Keratinocyte (primary cell): Measurements from ENCODE around the gene P2RY11. TPM values are rescaled to one million over a fixed set of nuclear protein-coding genes. Genes with fewer than 3 reads are reported as not detected.
A peak's percentile ranks its signal among the peaks of the same experiment; 100 is the strongest.

Experiments used
- DNase-seq: peaks from one replicate; pipeline ENCODE4 v3.0.0-alpha.2; 2011; ENCODE audit warnings: low read depth, missing footprints, low spot score
- FAIRE-seq: peaks from 2 replicates; lab custom pipeline; 2011; peaks lifted over from hg19 to GRCh38; lab: Jason Lieb, UNC
- H2AFZ ChIP-seq: 2 replicates; pipeline ENCODE4 v1.6.0; 2012; ENCODE audit warnings: low read length, control low read depth, inconsistent platforms; ENCODE audit not compliant: control insufficient read depth
- H3K27ac ChIP-seq: 2 replicates; pipeline ENCODE4 v1.5.1; 2011; ENCODE audit warnings: low read length; ENCODE audit not compliant: control insufficient read depth, insufficient read depth
- H3K27me3 ChIP-seq: 3 replicates; pipeline ENCODE4 v1.6.0; 2011; ENCODE audit warnings: low read length; ENCODE audit not compliant: control insufficient read depth, insufficient read depth; ENCODE audit errors: extremely low read depth
- H3K36me3 ChIP-seq, 2 experiments: 2 replicates in 1 of 2; 3 replicates in 1 of 2; pipeline ENCODE4 v1.5.1; 2011; ENCODE audit warnings: low read length in 2 of 2, mild to moderate bottlenecking in 1 of 2; ENCODE audit not compliant: control insufficient read depth in 2 of 2, insufficient read depth in 2 of 2; ENCODE audit errors: extremely low read depth in 1 of 2
- H3K4me1 ChIP-seq: 3 replicates; pipeline ENCODE4 v1.5.1; 2011; ENCODE audit warnings: low read length; ENCODE audit not compliant: control insufficient read depth, insufficient read depth; ENCODE audit errors: extremely low read depth
- H3K4me2 ChIP-seq: 3 replicates; pipeline ENCODE4 v1.6.0; 2011; ENCODE audit warnings: low read depth, low read length; ENCODE audit not compliant: control insufficient read depth, insufficient read depth; ENCODE audit errors: extremely low read depth
- H3K4me3 ChIP-seq, 3 experiments: fragments of 200-600 bp in 1 of 3; sonication (generic) in 1 of 3; 2 replicates in 2 of 3; 3 replicates in 1 of 3; pipeline ENCODE4 v1.5.1; 2011 to 2016; ENCODE audit warnings: low read length in 3 of 3, mild to moderate bottlenecking in 3 of 3, control low read depth in 2 of 3, inconsistent platforms in 1 of 3, low read depth in 1 of 3, mixed read lengths in 1 of 3, mixed run types in 1 of 3, moderate library complexity in 1 of 3; ENCODE audit not compliant: control insufficient read depth in 2 of 3, insufficient read depth in 2 of 3; ENCODE audit errors: extremely low read depth in 1 of 3
- H3K79me2 ChIP-seq: 2 replicates; pipeline ENCODE4 v1.6.0; 2012; ENCODE audit warnings: low read length; ENCODE audit not compliant: control insufficient read depth, insufficient read depth
- H3K9ac ChIP-seq: 3 replicates; pipeline ENCODE4 v1.6.0; 2011; ENCODE audit warnings: low read length; ENCODE audit not compliant: control insufficient read depth, insufficient read depth; ENCODE audit errors: extremely low read depth
- H3K9me1 ChIP-seq: 3 replicates; pipeline ENCODE4 v1.6.0; 2011; ENCODE audit warnings: low read length; ENCODE audit not compliant: control insufficient read depth, insufficient read depth; ENCODE audit errors: extremely low read depth
- H3K9me3 ChIP-seq: 2 replicates; pipeline ENCODE4 v1.5.1; 2012; ENCODE audit warnings: low read depth, low read length; ENCODE audit not compliant: control insufficient read depth
- H4K20me1 ChIP-seq: 3 replicates; pipeline ENCODE4 v1.6.0; 2011; ENCODE audit warnings: low read length; ENCODE audit not compliant: control insufficient read depth, insufficient read depth; ENCODE audit errors: extremely low read depth
- EZH2 ChIP-seq: IDR thresholded peaks from one replicate; pipeline ENCODE4 v1.6.1; 2012; ENCODE audit warnings: inconsistent platforms, mild to moderate bottlenecking, low read length, moderate library complexity
- dilution Hi-C: fragments of 300-500 bp; cut with MboI; formaldehyde crosslinking; loops from one replicate; pipeline ENCODE4 v1.7.0; 2020; ENCODE audit warnings: low sequenced_read_pairs; ENCODE audit not compliant: extremely low pct_ligation_motif_present
- polyA plus RNA-seq, 5 experiments: library from polyadenylated mRNA; depleted of rRNA in 3 of 5; stranded (reverse) in 3 of 5; stranded (forward) in 1 of 5; unstranded in 1 of 5; fragments of >200 nt; gene quantifications; 1 replicate in 1 of 5; 2 replicates in 3 of 5; 3 replicates in 1 of 5; pipeline versions ENCODE4 v1.2.1 to v1.2.3, GENCODE V29; 2011 to 2012; ENCODE audit warnings: missing spikeins in 2 of 5, low read depth in 1 of 5, low replicate concordance in 1 of 5
- TF ChIP-seq, protein P1 (sequence below), 3 experiments: IDR thresholded peaks in 1 of 3; conservative IDR thresholded peaks in 1 of 3; optimal IDR thresholded peaks in 1 of 3; 2 replicates in 2 of 3; 3 replicates in 1 of 3; pipeline versions ENCODE3 to v1.5.1; 2011; ENCODE audit warnings: low read length in 3 of 3, mild to moderate bottlenecking in 3 of 3, moderate library complexity in 2 of 3, control low read depth in 1 of 3, inconsistent platforms in 1 of 3; ENCODE audit not compliant: insufficient read depth in 2 of 3; ENCODE audit errors: extremely low read depth in 1 of 3

P2RY11 gene
- polyA plus RNA-seq, 1 donor (not counting 4 experiments of a cell fraction or from before 2014, with no cell fraction given), result 3.2 TPM

DNA sequence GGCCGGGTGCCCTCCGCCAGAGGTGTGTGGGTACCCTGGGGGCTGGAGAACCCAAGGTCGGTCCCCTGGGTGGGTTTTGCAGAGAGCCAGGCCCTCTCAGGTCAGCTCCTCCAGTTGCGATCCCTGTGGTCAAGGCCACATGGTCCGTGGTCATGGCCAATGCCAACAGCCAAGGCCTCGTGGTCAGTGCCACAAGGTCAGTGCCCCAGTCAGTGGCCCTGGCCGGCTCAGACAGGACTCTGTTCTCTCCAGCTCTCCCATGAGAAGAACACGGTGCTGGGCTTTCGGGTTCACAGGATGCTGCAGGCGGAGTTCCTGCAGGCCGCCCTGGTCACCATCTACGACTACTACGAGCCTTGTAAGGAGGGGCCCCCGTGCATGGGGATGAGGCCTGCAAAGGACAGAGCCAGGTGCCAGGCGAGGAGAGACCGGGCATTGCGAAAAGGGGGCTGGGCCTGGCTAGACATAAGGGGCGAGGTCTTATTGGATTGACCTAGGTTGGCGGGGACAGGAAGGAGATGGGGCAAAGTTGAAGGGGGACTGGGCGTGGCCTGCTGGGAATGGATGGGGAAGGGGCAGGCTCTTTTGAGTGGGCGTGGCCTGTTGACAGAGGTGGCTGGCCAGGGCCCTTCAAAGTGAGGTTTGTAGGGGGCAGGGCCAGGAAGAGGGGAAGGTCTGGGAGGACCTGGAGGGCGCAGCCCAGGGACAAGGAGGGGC lies 40.6 kb upstream of the P2RY11 start:
- no peaks in the 10 kb centered on the region for H4K20me1 ChIP-seq
- FAIRE-seq (no peak), DNase-seq (no peak)
- no peak overlapping the region for H3K27ac ChIP-seq
- no peaks in the 10 kb centered on the region for H3K9me1 ChIP-seq
- no peak overlapping the region for H3K9ac ChIP-seq
- no peaks in the 10 kb centered on the region for H3K79me2 ChIP-seq
- TF ChIP-seq EZH2, result no peak
- dilution Hi-C loops, result no loop called here
- no peak overlapping the region for H3K4me2 ChIP-seq
- H2AFZ ChIP-seq, result no peak overlapping the region
- H3K4me3 ChIP-seq, result no peak overlapping the region
- H3K27me3 ChIP-seq, result no peaks in the 10 kb centered on the region
- H3K9me3 ChIP-seq, result peaks cover 5% of the 10 kb centered on the region
- H3K36me3 ChIP-seq, result no peaks in the 10 kb centered on the region
- no peaks in the 10 kb centered on the region for H3K4me1 ChIP-seq

DNA sequence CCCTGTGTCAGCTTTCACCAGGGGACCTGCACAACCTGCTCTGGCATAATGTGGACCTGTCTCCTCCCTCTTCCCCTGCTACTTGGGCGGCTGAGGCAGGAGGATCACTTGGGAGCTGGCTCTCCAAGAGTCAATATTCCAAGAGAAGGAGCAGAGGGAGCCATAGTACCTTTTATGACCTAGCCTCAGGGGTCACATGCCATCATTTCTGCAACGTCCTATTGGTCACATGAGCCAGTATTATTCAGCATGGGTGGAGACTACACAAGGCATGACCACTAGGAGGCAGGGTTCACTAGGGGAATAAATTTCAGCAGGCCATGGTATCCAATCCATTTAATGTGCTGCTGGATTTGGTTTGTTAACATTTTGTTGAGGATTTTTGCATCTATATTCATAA lies 37.3 kb upstream of the P2RY11 start:
- H3K27ac ChIP-seq, result no peak overlapping the region
- DNase-seq (no peak), FAIRE-seq (no peak)
- H4K20me1 ChIP-seq, result no peaks in the 10 kb centered on the region
- H3K9me3 ChIP-seq, result peaks cover 5% of the 10 kb centered on the region
- H3K9ac ChIP-seq, result no peak overlapping the region
- no peaks in the 10 kb centered on the region for H3K9me1 ChIP-seq
- H3K4me3 ChIP-seq, result no peak overlapping the region
- no peaks in the 10 kb centered on the region for H3K79me2 ChIP-seq
- H3K27me3 ChIP-seq, result no peaks in the 10 kb centered on the region
- no peak for TF ChIP-seq EZH2
- TF ChIP-seq, protein P1, sequence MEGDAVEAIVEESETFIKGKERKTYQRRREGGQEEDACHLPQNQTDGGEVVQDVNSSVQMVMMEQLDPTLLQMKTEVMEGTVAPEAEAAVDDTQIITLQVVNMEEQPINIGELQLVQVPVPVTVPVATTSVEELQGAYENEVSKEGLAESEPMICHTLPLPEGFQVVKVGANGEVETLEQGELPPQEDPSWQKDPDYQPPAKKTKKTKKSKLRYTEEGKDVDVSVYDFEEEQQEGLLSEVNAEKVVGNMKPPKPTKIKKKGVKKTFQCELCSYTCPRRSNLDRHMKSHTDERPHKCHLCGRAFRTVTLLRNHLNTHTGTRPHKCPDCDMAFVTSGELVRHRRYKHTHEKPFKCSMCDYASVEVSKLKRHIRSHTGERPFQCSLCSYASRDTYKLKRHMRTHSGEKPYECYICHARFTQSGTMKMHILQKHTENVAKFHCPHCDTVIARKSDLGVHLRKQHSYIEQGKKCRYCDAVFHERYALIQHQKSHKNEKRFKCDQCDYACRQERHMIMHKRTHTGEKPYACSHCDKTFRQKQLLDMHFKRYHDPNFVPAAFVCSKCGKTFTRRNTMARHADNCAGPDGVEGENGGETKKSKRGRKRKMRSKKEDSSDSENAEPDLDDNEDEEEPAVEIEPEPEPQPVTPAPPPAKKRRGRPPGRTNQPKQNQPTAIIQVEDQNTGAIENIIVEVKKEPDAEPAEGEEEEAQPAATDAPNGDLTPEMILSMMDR (optimal IDR thresholded peaks at IDR 0.05 in 1 of 3, IDR thresholded peaks at IDR 0.05 in 1 of 3, conservative IDR thresholded peaks at IDR 0.05 in 1 of 3; ENCODE audit: extremely low read depth in 1 of 3, insufficient read depth in 2 of 3, low read length in 3 of 3), result peak; percentile 42 to 60 (median 53)
- dilution Hi-C loops, result no loop called here
- H3K4me1 ChIP-seq, result no peaks in the 10 kb centered on the region
- H2AFZ ChIP-seq, result no peak overlapping the region
- no peaks in the 10 kb centered on the region for H3K36me3 ChIP-seq
- no peak overlapping the region for H3K4me2 ChIP-seq

DNA sequence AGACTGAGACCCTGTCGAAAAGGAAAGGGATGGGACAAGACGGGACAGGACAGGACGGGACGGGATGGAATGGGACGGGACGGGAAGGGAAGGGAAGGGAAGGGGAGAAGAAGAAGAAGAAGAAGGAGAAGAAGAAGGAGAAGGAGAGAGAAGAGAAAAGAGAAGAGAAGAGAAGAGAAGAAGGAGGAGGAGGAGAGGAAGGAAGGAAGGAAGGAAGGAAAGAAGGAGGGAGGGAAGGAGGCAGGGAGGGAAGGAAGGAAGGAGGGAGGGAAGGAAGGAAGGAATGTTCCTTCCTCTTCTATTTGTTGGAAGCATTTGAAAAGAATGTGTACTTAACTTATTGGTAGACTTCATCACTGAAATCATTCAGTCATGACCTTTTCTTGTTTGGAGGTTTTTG lies 35.0 kb upstream of the P2RY11 start:
- no peaks in the 10 kb centered on the region for H3K9me1 ChIP-seq
- TF ChIP-seq EZH2, result no peak
- TF ChIP-seq, protein P1 (optimal IDR thresholded peaks at IDR 0.05 in 1 of 3, IDR thresholded peaks at IDR 0.05 in 1 of 3, conservative IDR thresholded peaks at IDR 0.05 in 1 of 3; ENCODE audit: extremely low read depth in 1 of 3, insufficient read depth in 2 of 3, low read length in 3 of 3), result no peak
- H3K4me1 ChIP-seq, result no peaks in the 10 kb centered on the region
- H3K9me3 ChIP-seq, result peaks cover 5% of the 10 kb centered on the region
- DNase-seq (no peak), FAIRE-seq (no peak)
- H4K20me1 ChIP-seq, result no peaks in the 10 kb centered on the region
- H3K79me2 ChIP-seq, result no peaks in the 10 kb centered on the region
- dilution Hi-C loops, result loop anchor here (25.0 kb wide), 1 partner anchor 139 kb away; the partner anchor contains the start of gene OLFM2
- no peaks in the 10 kb centered on the region for H3K27me3 ChIP-seq
- H3K36me3 ChIP-seq, result no peaks in the 10 kb centered on the region
- no peak overlapping the region for H3K4me3 ChIP-seq
- H3K9ac ChIP-seq, result no peak overlapping the region
- H3K4me2 ChIP-seq, result no peak overlapping the region
- no peak overlapping the region for H3K27ac ChIP-seq
- H2AFZ ChIP-seq, result no peak overlapping the region
